IPS DF 6.9 (cell line): Measurements from ENCODE around the gene MCF2L2.

Experiments
- DNase-seq: peaks from one replicate; pipeline ENCODE4 v3.0.0-alpha.2; 2013; ENCODE audit warnings: low read depth, low spot score
- H3K27ac ChIP-seq: one replicate; pipeline ENCODE4 v1.5.1; 2013; ENCODE audit warnings: low read length, control low read depth
- H3K27me3 ChIP-seq: 2 replicates; pipeline ENCODE4 v1.6.1; 2013; ENCODE audit warnings: mild to moderate bottlenecking, low read length; ENCODE audit not compliant: control insufficient read depth, insufficient read depth
- H3K36me3 ChIP-seq: 2 replicates; pipeline ENCODE4 v1.6.1; 2013; ENCODE audit warnings: low read length; ENCODE audit not compliant: control insufficient read depth, insufficient read depth
- H3K4me1 ChIP-seq: 2 replicates; pipeline ENCODE4 v1.6.1; 2013; ENCODE audit warnings: low read length; ENCODE audit not compliant: control insufficient read depth, insufficient read depth
- H3K4me3 ChIP-seq: 2 replicates; pipeline ENCODE4 v1.5.1; 2013; ENCODE audit warnings: mild to moderate bottlenecking, low read length
- H3K9me3 ChIP-seq: 2 replicates; pipeline ENCODE4 v1.6.1; 2013; ENCODE audit warnings: low read length, inconsistent platforms; ENCODE audit not compliant: control insufficient read depth, insufficient read depth
- WGBS: extraction: QIAGEN DNeasy Blood & Tissue Kit; methylation state at CpG from one replicate; pipeline ENCODE4 v1.1.7; 2013; ENCODE audit warnings: mixed read lengths, missing lambda C conversion rate; ENCODE audit not compliant: insufficient read length, insufficient coverage; 5-methylcytosine and 5-hydroxymethylcytosine counted together

Gene MCF2L2

GRCh38 chr3:183329543-183329942 lies 98.9 kb downstream of the MCF2L2 start:
- Histone ChIP-seq H3K9me3 (no peaks in the 10 kb centered on the region), H3K4me3 (no peak overlapping the region), H3K4me1 (peaks cover 2% of the 10 kb centered on the region), H3K27ac (no peak overlapping the region), H3K36me3 (no peaks in the 10 kb centered on the region), H3K27me3 (no peaks in the 10 kb centered on the region)
- DNase-seq: no peak
- no CpG with 5 or more reads among the region's 1 CpG for WGBS

DNA sequence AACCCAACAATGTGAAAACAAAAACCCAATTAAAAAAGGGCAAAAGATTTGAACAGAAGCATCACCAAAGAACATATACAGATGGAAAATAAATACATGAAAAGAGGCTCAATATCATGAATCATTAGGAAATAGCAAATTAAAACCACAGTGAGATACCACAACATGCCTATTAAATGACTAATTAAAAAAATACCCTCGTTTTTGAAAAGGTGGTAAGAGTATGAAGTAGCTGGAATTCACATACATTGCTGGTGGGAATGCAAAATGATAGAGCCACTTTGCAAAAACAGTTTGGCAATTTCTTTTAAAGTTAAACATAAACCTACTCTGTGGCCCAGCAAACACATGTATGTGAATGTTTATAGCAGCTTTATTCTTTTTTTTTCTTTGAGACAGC lies 99.6 kb downstream of the MCF2L2 start:
- no peak overlapping the region for H3K4me3 ChIP-seq
- WGBS: no CpG with 5 or more reads among the region's 1 CpG
- no peak overlapping the region for H3K27ac ChIP-seq
- no peaks in the 10 kb centered on the region for H3K27me3 ChIP-seq
- no peaks in the 10 kb centered on the region for H3K36me3 ChIP-seq
- no peaks in the 10 kb centered on the region for H3K9me3 ChIP-seq
- peaks cover 2% of the 10 kb centered on the region for H3K4me1 ChIP-seq
- DNase-seq: no peak

- Histone ChIP-seq H3K27me3 (no peaks in the 10 kb centered on the region), H3K36me3 (no peaks in the 10 kb centered on the region), H3K4me1 (peaks cover 2% of the 10 kb centered on the region), H3K9me3 (no peaks in the 10 kb centered on the region), H3K27ac (no peak overlapping the region), H3K4me3 (no peak overlapping the region)
- no CpG with 5 or more reads among the region's 1 CpG for whole genome bisulfite sequencing
- DNase-seq: no peak
These were observed 100.3 kb downstream of the MCF2L2 start for GRCh38 chr3:183328164-183328563.

DNA sequence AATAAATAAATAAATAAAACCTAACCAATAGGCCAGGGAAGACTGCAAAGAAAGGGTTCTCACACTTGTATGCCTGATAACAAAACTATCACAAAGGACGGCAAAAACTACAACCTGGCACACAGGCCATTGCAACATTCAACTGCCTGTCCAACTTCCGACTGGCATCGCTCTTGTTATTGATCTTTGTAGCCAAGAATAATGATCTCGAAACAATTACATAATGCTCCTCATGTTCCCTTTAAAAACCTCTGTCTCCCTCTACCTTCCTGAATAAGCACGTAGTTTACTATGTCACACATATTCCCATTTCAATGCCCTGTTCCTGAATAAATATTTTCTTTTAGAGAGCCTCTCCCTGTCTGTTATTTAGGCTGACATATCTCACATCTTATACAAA lies 101.1 kb downstream of the MCF2L2 start:
- no peak overlapping the region for H3K27ac ChIP-seq
- H3K36me3 ChIP-seq: no peaks in the 10 kb centered on the region
- H3K9me3 ChIP-seq: no peaks in the 10 kb centered on the region
- H3K4me3 ChIP-seq: no peak overlapping the region
- no peaks in the 10 kb centered on the region for H3K27me3 ChIP-seq
- H3K4me1 ChIP-seq: peaks cover 2% of the 10 kb centered on the region
- WGBS: no CpG with 5 or more reads among the region's 5 CpGs
- DNase-seq: no peak

DNA sequence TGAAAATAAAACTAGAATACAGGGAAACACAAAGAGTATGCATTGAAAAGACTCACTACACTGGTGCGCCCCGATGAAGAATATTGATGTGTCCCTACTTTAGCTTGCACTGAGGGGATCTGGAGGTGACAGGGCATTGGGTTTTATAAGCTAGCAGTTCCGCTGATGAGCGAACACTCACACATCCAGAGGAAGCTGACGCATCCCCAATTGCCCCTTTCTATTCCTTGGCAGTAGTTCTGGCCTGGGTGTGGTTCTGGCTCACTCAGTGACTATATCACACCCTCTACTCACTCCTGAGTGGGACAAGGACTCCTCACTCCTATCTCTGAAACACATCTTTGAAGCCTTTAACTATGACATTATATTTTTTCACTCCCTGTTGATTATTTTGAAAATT lies 104.3 kb downstream of the MCF2L2 start:
- no peak for DNase-seq
- Histone ChIP-seq H3K27me3 (no peaks in the 10 kb centered on the region), H3K9me3 (no peaks in the 10 kb centered on the region), H3K36me3 (no peaks in the 10 kb centered on the region), H3K4me3 (no peak overlapping the region), H3K27ac (no peak overlapping the region), H3K4me1 (no peaks in the 10 kb centered on the region; the same call in 1 of the 2 replicates)
- WGBS: no CpG with 5 or more reads among the region's 5 CpGs

- no peak overlapping the region for H3K27ac ChIP-seq
These were observed 109.0 kb downstream of the MCF2L2 start for GRCh38 chr3:183319371-183319770.

GRCh38 chr3:183318877-183319276 lies 109.5 kb downstream of the MCF2L2 start:
- Histone ChIP-seq H3K4me1 (no peaks in the 10 kb centered on the region), H3K9me3 (no peaks in the 10 kb centered on the region), H3K4me3 (no peak overlapping the region), H3K27me3 (no peaks in the 10 kb centered on the region), H3K27ac (no peak overlapping the region), H3K36me3 (no peaks in the 10 kb centered on the region)
- no peak for DNase-seq
- WGBS: no CpG with 5 or more reads among the region's 5 CpGs

More at GRCh38 chr3:183319371-183319770, 109.0 kb downstream of the MCF2L2 start:
- H3K4me3 ChIP-seq: no peak overlapping the region
- no peaks in the 10 kb centered on the region for H3K36me3 ChIP-seq
- H3K4me1 ChIP-seq: no peaks in the 10 kb centered on the region
- H3K27me3 ChIP-seq: no peaks in the 10 kb centered on the region
- DNase-seq: no peak
- H3K9me3 ChIP-seq: no peaks in the 10 kb centered on the region

DNA sequence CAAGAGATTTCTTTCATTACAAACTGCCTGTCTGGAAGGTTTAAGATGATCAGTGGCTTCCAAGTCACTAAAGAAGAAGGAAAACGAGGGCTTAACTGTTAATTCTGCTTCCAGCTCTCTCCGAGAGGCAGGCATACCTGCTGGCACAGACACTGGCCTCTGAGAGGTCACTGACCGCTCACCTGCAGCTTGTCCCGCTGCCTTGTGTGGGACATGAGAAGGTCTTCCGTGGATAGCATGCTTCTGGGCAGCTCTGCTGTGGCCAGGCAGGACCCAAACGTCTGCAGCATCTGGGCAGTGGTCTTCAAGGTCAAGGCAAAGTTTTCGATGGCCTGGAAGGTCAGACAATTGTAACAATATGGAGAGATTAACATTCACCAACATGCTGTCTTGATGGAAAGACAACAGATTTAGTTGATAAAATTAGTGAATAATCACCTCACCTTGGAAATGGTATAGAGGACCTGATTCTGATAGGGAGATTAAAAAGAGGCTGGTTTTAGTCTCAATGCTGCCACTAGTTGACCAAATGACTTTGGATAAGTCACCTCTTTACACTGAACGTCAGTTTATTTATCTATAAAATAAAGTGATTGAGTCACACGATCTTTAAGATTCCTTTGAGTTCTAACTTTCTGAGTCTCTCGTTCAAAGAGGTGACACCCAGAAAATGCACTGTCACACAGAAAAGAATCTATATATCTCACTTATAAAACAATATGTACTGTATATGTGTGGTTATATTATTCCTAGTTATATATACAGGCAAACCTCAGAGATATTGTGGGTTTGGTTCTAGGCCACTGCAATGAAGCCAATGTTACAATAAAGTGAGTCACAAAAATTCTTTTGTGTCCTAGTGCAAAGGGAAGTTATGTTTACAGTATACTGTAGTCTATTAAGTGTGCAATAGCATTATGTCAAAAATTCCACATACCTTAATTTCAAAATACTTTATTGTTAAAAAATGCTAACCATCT lies 110.2 kb downstream of the MCF2L2 start:
- no peak for DNase-seq
- no peaks in the 10 kb centered on the region for H3K36me3 ChIP-seq
- H3K27me3 ChIP-seq: no peaks in the 10 kb centered on the region
- H3K9me3 ChIP-seq: no peaks in the 10 kb centered on the region
- no peak overlapping the region for H3K4me3 ChIP-seq
- no CpG with 5 or more reads among the region's 10 CpGs for WGBS
- H3K4me1 ChIP-seq: 0 out of 2 replicates have a peak, but pooled peaks cover 1% of the 10 kb centered on the region
- no peak overlapping the region for H3K27ac ChIP-seq

DNA sequence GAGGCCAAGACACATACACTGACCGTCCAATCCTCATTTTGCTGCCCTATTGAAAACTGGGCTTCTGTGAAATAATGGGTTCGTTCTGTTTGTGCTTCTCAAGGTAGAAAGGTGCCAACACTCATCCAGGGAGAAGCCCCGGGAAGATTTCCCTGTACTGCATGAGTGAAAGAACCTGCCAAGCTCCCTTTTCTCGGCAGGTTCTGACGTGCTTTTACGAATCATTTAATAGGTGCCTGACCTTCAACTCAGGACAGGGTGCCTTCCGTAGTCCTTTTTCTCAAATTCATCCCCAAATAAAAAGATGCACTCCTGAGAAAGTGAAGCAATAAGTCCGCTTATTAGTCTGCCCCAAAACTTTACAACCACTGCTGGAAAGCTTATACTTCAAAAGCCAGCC lies 111.1 kb downstream of the MCF2L2 start:
- Histone ChIP-seq H3K4me1 (0 out of 2 replicates have a peak, but pooled peaks cover 1% of the 10 kb centered on the region), H3K9me3 (no peaks in the 10 kb centered on the region), H3K27me3 (no peaks in the 10 kb centered on the region), H3K4me3 (no peak overlapping the region), H3K36me3 (no peaks in the 10 kb centered on the region), H3K27ac (no peak overlapping the region)
- WGBS: no CpG with 5 or more reads among the region's 8 CpGs
- DNase-seq: no peak

DNA sequence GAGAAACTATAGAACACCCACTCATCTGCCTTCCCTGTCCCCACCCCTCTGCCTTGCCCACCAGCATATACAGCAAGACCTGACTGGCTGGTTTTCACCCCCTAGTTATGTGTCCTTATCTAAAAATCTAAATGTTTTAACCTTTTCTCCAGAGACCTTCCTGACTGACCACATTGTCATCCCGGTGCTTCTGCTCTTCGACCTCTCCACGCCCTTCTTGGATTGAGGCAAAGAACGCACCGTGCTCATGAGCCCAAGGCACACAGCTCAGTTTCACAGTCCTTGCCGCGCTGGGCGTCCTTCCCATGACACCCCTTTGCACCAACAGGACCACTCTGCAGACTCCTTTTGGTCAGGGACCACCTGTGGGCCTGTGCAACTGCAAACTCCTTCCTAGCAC lies 112.7 kb downstream of the MCF2L2 start:
- no peak overlapping the region for H3K27ac ChIP-seq
- no CpG with 5 or more reads among the region's 8 CpGs for WGBS
- H3K4me3 ChIP-seq: no peak overlapping the region
- DNase-seq: no peak
- no peaks in the 10 kb centered on the region for H3K9me3 ChIP-seq
- H3K36me3 ChIP-seq: no peaks in the 10 kb centered on the region
- no peaks in the 10 kb centered on the region for H3K27me3 ChIP-seq
- 0 out of 2 replicates have a peak, but pooled peaks cover 1% of the 10 kb centered on the region for H3K4me1 ChIP-seq

GRCh38 chr3:183313764-183314163 lies 114.7 kb downstream of the MCF2L2 start:
- DNase-seq: no peak
- H3K27me3 ChIP-seq: no peaks in the 10 kb centered on the region
- H3K36me3 ChIP-seq: no peaks in the 10 kb centered on the region; the same call in 1 of the 2 replicates
- H3K4me3 ChIP-seq: no peak overlapping the region
- H3K4me1 ChIP-seq: 0 out of 2 replicates have a peak, but pooled peaks cover 1% of the 10 kb centered on the region
- no CpG with 5 or more reads among the region's 7 CpGs for WGBS
- H3K27ac ChIP-seq: no peak overlapping the region
- no peaks in the 10 kb centered on the region for H3K9me3 ChIP-seq
